Right lobe of liver (tissue), 6 donors: Measurements from ENCODE around the gene CFAP251. TPM values are rescaled to one million over a fixed set of nuclear protein-coding genes. Genes with fewer than 3 reads are reported as not detected.
"Not testable (repeated sequence)": the region's sequence is repeated elsewhere in the genome, so short reads cannot be mapped to it uniquely, and the experiment has no call there.

Experiments
- ATAC-seq, 4 donors: fragments of 200-7000 bp; cut with Tn5 transposase; one replicate each; pipeline ENCODE4 v1.9.1; 2020; ENCODE audit warnings: mild to moderate bottlenecking in 4 of 4, moderate library complexity in 4 of 4
- DNase-seq, 3 donors: peaks; one replicate each; pipeline ENCODE4 v3.0.0-alpha.2; 2020
- H3K27ac ChIP-seq, 3 donors: fragments of 200-600 bp; one replicate each; pipeline ENCODE4 v1.8.0; 2022
- H3K27me3 ChIP-seq, 2 donors: fragments of 200-600 bp; one replicate each; pipeline ENCODE4 v1.8.0; 2022
- H3K36me3 ChIP-seq, 4 donors: fragments of 200-600 bp; sonication (generic) in 1 of 4; one replicate each; pipeline versions ENCODE4 v1.5.1 to v1.8.0; 2017 to 2022; ENCODE audit warnings: control low read depth in 1 of 4
- H3K4me1 ChIP-seq, 4 donors: fragments of 200-600 bp; sonication (generic) in 1 of 4; one replicate each; pipeline versions ENCODE4 v1.5.1 to v1.8.0; 2017 to 2022; ENCODE audit warnings: control low read depth in 1 of 4
- H3K4me3 ChIP-seq, 3 donors: fragments of 200-600 bp; one replicate each; pipeline ENCODE4 v1.8.0; 2022
- H3K9me3 ChIP-seq, 4 donors: fragments of 200-600 bp; sonication (generic) in 1 of 4; one replicate each; pipeline versions ENCODE4 v1.5.1 to v1.8.0; 2017 to 2022; ENCODE audit warnings: control low read depth in 1 of 4
- CTCF ChIP-seq, 4 donors: fragments of 200-600 bp in 3 of 4; fragments of 450-650 bp in 1 of 4; IDR thresholded peaks; one replicate each; pipeline versions ENCODE4 v1.5.1 to v1.8.0; 2016 to 2022; ENCODE audit warnings: antibody characterized with exemption in 4 of 4, mild to moderate bottlenecking in 2 of 4
- POLR2A ChIP-seq: fragments of 450-650 bp; IDR thresholded peaks from one replicate; pipeline ENCODE4 v1.6.1; 2017; ENCODE audit warnings: antibody characterized with exemption, mild to moderate bottlenecking
- WGBS: methylation state at CpG from one replicate; pipeline ENCODE4 v1.1.6; 2018; ENCODE audit warnings: low coverage, low lambda C conversion rate; ENCODE audit not compliant: insufficient coverage; ENCODE audit errors: missing lambda C conversion rate; 5-methylcytosine and 5-hydroxymethylcytosine counted together
- intact Hi-C, 2 donors: fragments of 100-400 bp; cut with DNase I; formaldehyde crosslinking; loops; one replicate each; pipeline versions ENCODE4 v1.11.2 to v1.14.1; 2022
- total RNA-seq, 6 experiments: library from RNA; depleted of rRNA in 2 of 6; stranded (reverse); fragments of >200 nt in 2 of 6; fragmentation: NEBNext Ultra II Directional in 3 of 6; extraction: Animal tissue kit (Norgen Biotek cat#: 25700) in 3 of 6; gene quantifications; one replicate each; pipeline versions ENCODE4 v1.1.0 to v1.2.4, GENCODE V29; 2016 to 2023
- donor health status: DM: no; HTN: yes; CAD: no.
- donor health status: DM: no; HTN: no; CAD: no.
- donor health status: DM: no; HTN: no; CAD: no.
- donor health status: DM: no; HTN: yes; CAD: no.
- donor health status: DM: no; HTN: yes; CAD: no.

CFAP251 gene
- total RNA-seq, 6 experiments from 2014 or later, result 1.0 to 6.2 (median 2.4) TPM

- TF ChIP-seq POLR2A (no peak), CTCF (IDR thresholded peaks at IDR 0.05) (no peak)
- ATAC-seq (no peak), DNase-seq (no peak)
- intact Hi-C loops, result no loop called here
- Histone ChIP-seq H3K4me1 (peaks cover 0 to 8% (median 0%) of the 10 kb centered on the region in 4 donors), H3K27me3 (no peaks in the 10 kb centered on the region), H3K27ac (no peak overlapping the region), H3K9me3 (no peaks in the 10 kb centered on the region), H3K36me3 (peaks cover 0 to 10% (median 4%) of the 10 kb centered on the region in 4 donors), H3K4me3 (no peak overlapping the region)
- whole genome bisulfite sequencing, result 73% methylated on average over 2 of the region's 2 CpGs
Observed at GRCh38 chr12:121921066-121921465, 2.7 kb downstream of the CFAP251 start.

- Histone ChIP-seq H3K27ac (peak overlapping the region; percentile 52 to 59 (median 52)), H3K36me3 (no peaks in the 10 kb centered on the region), H3K4me3 (no peak overlapping the region), H3K9me3 (no peaks in the 10 kb centered on the region), H3K27me3 (no peaks in the 10 kb centered on the region), H3K4me1 (no peaks in the 10 kb centered on the region)
- intact Hi-C loops, result no loop called here
- no peak for DNase-seq
- peak in 2 of 4 donors; percentile 41 to 62 for ATAC-seq
- 71% methylated on average over 7 of the region's 7 CpGs for WGBS
- TF ChIP-seq CTCF (IDR thresholded peaks at IDR 0.05), result no peak
- TF ChIP-seq POLR2A, result no peak
Observed at GRCh38 chr12:121925358-121925695, 6.9 kb downstream of the CFAP251 start.

- intact Hi-C loops, result no loop called here
- Histone ChIP-seq H3K4me1 (no peaks in the 10 kb centered on the region), H3K36me3 (no peaks in the 10 kb centered on the region), H3K27ac (no peak overlapping the region), H3K27me3 (no peaks in the 10 kb centered on the region), H3K4me3 (no peak overlapping the region), H3K9me3 (no peaks in the 10 kb centered on the region)
- no peak for ATAC-seq
- DNase-seq, result no peak
- 75% methylated on average over 6 of the region's 7 CpGs for WGBS
- TF ChIP-seq CTCF (IDR thresholded peaks at IDR 0.05), result no peak
- no peak for TF ChIP-seq POLR2A
Observed at GRCh38 chr12:121926874-121927706, 8.7 kb downstream of the CFAP251 start.

GRCh38 chr12:121927813-121928212 is 9.4 kb downstream of the CFAP251 start:
- TF ChIP-seq CTCF (IDR thresholded peaks at IDR 0.05) (no peak), POLR2A (no peak)
- H3K36me3 ChIP-seq, result no peaks in the 10 kb centered on the region
- DNase-seq, result no peak
- intact Hi-C loops, result no loop called here
- 61% methylated on average over 5 of the region's 5 CpGs for WGBS
- no peak overlapping the region for H3K4me3 ChIP-seq
- H3K4me1 ChIP-seq, result no peaks in the 10 kb centered on the region
- no peak overlapping the region for H3K27ac ChIP-seq
- no peaks in the 10 kb centered on the region for H3K27me3 ChIP-seq
- no peak for ATAC-seq
- no peaks in the 10 kb centered on the region for H3K9me3 ChIP-seq

- H3K36me3 ChIP-seq, H3K27me3 ChIP-seq, H3K9me3 ChIP-seq, H3K27ac ChIP-seq, H3K4me1 ChIP-seq, DNase-seq, H3K4me3 ChIP-seq, intact Hi-C loops, ATAC-seq: not testable (repeated sequence)
- WGBS, result 100% methylated on average over 4 of the region's 7 CpGs
Observed at GRCh38 chr12:121929545-121929944, 11.2 kb downstream of the CFAP251 start.
